ENCODE results near the gene FAM236C.
"Not testable (repeated sequence)": the region's sequence is repeated elsewhere in the genome, so short reads cannot be mapped to it uniquely, and the experiment has no call there.

Gene FAM236C

GRCh38 chrX:72912315-72912714 lies at the start of gene FAM236C:
FAM236C (plus strand) TSS chrX:72912615; CDS start chrX:72912715, 100 bp downstream.
- not testable (repeated sequence) for DNase-seq

- DNase-seq = not testable (repeated sequence)
These were observed 29.5 kb upstream of the FAM236C start for GRCh38 chrX:72882898-72883297.

DNA sequence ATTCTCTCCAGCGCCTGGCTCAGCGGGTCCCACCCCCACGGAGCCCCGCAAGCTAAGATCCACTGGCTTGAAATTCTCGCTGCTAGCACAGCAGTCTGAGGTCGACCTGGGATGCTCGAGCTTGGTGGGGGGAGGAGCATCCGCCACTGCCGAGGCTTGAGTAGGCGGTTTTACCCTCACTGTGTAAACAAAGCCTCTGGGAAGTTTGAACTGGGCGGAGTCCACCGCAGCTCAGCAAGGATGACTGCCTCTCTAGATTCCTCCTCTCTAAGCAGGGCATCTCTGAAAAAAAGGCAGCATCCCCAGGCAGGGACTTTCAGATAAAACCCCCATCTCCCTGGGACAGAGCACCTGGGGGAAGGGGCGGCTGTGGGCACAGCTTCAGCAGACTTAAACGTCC lies 22.7 kb upstream of the FAM236C start:
- not testable (repeated sequence) for DNase-seq

DNA sequence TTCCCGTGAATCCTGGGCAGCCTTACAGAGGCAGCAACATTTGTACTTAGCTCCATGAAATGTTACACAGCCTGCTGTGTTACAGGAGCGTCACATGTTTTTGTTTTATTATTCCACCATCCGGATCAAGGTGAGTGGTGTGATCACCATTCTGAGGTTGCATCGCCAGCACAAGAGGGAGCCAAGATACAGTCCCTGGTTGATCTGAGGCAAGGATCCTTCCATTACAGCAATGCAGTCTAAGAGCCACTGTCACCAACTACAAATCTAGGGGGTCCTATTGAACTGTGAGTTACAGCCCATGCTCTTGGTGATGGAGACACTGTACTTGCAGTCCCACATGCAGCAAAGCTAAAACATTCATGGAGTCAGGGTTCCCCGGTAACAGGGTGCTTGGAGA lies 3.7 kb downstream of the FAM236C start:
- DNase-seq = not testable (repeated sequence)

- not testable (repeated sequence) for DNase-seq
These were observed 19.9 kb downstream of the FAM236C start for GRCh38 chrX:72932283-72932682.

DNA sequence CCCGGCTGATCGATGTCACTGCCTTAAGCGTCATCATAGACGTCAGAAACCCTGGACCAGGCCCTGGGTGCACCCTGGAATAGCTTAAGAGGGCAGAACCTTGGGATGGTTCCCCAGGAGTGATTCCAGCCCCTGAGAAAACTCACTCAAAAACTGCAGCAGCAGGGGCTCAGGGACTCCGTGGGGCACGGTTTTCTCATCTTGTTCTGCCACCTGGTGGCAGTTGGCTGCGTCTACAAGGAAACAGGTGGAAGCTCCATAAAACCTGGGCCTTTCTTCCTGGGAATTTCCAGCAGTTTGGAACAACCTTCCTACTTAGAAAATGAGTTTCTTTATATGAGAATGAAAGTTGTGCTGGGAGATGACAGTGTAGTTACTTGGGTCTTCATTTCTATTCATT lies 24.0 kb downstream of the FAM236C start:
- DNase-seq = not testable (repeated sequence)

- not testable (repeated sequence) for DNase-seq
These were observed 24.6 kb downstream of the FAM236C start for GRCh38 chrX:72936882-72937455.

- not testable (repeated sequence) for DNase-seq
These were observed 25.5 kb downstream of the FAM236C start, which contains the start of gene FAM236A for GRCh38 chrX:72937906-72938305. FAM236A (plus strand) TSS chrX:72938206; CDS start chrX:72938263, 57 bp downstream.

DNA sequence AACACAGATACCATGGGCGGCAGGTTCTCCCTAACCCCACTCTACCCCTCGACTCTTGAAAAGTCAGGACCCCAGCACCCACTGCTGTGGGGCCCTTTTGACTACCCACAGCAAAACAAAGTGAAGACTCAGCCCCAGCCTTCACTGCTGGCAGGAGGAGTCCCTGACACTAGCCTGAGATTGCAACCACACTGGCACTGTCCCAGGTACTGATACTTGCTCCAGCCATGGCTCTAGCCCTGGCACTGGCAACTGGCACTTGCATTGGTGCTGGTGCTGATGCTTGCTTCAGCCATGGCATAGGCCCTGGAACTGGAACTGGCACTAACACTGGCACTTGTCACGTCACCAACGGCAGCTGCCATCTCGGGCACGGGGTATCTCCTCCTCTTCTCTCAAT lies 29.9 kb downstream of the FAM236C start:
- not testable (repeated sequence) for DNase-seq

DNA sequence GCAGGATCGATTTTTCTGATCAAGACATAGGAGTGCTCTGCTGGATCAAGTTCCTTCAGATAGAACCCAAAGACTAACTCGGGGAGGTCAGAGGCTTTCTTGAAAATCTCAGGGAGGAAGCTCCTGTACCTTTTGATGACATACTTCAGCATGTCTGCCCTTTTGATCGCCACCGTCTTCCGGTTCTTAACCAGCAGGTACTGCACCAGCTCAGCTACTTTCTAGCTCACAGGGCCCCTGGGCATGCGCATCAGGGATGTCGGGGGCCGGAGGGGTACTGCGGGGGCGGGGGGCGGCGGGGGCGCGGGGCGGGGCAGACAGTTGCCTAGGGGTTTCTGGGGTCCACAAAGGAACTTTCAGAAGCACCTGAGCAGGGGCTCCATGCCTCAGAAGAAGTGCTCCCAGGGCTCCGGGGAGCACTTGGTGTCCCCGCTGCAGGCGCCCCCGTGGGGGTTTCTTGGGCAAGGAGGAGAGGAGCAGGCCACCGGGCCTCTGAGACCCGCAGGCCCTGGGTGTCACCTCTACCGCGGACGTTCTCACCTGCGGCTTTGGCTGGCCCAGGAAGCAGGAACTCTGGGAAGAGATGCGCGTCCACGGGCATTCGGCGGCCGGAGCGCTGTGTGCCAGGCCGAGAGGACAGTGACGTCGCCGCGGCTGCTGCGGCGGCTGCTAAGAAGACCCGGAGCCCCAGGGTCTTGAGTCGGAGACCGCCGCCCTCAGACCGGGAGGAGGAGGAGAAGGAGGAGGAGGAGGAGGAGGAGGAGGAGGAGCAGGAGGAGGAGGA lies 30.8 kb downstream of the FAM236C start:
- not testable (repeated sequence) for DNase-seq

- DNase-seq = not testable (repeated sequence)
These were observed 31.4 kb downstream of the FAM236C start, which contains the start of gene DMRTC1 for GRCh38 chrX:72943819-72944169. DMRTC1 (minus strand) TSS chrX:72943837; CDS start chrX:72875694, 68,143 bp downstream.

DNA sequence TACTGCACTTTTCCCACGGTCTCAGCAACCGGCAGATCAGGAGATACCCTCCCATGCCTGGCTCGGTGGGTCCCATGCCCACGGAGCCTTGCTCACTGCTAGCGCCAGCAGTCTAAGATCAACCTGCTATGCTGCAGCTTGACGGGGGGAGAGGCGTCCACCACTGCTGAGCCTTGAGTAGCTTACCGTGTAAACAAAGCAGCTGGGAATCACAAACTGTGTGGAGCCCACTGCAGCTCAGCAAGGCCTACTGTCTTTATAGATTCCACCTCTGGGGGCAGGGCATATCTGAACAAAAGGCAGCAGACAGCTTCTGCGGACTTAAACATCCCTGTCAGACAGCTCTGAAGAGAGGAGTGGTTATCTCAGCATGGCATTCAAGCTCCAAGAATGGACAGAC lies 47.6 kb downstream of the FAM236C start:
- not testable (repeated sequence) for DNase-seq

Data from NCI-H2107 (cell line).